NCI-H345 (cell line): Measurements from ENCODE around the gene NT5C1B.

ENCODE experiments used
- DNase-seq: peaks from one replicate; lab custom pipeline; 2025; lab: John Stamatoyannopoulos, UW

The NT5C1B gene

DNA sequence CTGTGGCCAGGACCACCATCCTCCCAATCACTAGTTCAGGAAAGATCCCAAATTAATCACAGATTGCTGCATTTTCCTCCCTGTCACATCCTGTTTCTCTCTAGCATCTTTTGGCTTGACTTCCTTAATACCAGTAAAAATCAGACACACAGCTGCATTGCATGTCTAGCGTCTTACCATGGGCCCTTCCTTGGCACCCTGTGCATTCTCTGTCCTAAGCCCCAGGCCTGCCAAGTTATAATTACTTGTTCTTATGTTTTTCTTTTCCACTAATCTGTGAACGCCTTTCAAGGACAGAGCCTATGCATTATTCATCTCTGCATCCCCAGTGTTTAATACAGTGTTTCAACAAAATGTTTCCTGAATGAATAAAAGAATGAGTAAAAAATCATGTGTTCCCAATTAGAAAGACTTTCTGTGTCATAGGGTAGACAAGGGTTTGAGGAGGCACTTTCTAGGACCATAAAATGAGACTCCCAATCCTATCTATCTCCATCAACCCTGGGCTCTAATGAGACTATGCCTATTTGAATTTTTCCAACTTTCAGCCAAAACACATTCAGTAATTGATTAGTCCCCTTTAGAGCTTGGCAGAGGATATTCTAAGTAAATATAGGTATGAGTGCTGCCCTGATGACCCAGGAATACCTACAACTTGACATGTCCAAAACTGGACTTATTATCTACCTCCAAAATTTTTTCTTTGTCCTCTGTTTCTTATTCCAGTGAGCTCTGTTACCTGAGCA is 10.3 kb upstream of the NT5C1B start:
- DNase-seq, result no peak

DNA sequence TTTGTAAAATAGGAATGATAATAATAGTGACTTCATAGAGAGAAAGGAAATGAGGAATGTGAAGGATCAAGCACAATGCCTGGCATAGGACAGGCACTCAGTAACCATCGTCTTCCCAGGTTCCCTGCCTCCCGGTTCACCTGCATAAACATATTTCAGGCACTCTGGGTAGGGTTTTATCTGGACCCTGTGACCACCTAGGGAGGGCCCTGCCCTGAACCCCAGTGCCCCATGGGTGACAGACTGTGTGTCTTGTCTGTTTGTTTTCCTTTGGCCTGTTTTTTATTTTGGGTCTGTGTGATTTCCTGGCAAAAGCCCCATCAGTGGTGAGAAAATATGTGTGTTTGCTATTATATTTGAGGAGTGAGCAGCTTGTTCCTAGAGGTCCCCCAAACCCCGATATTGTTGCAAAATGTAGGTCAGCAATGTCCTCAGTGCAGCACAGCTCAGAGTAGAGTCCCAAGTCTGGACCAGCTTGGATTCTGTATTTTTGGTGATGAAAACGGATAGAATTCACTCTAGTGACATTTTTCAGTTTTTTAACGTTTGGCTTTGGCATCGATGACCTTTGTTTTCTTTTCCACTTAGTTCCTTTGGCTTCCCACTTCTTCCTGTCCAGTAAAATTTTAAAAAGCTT is 9.6 kb upstream of the NT5C1B start:
- no peak for DNase-seq

DNA sequence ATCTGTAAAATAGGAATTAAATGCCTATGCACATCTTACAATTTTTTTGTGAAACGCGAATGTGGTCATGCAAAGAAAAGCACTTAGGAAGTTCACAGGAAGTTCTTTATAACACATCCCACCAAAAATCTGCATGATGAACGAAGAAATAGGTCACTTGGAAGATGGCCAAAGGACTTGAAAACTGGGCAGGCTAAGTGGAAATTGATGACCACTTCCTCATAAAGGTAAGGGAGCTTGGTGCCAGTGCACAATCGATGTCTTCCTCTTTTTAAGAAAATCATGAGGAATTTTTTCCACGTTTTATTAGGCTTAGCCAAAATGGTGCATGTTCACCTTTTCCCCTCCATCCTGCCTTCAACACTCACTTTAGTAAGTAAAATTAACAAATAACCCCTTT is 8.2 kb upstream of the NT5C1B start:
- DNase-seq, result no peak

DNA sequence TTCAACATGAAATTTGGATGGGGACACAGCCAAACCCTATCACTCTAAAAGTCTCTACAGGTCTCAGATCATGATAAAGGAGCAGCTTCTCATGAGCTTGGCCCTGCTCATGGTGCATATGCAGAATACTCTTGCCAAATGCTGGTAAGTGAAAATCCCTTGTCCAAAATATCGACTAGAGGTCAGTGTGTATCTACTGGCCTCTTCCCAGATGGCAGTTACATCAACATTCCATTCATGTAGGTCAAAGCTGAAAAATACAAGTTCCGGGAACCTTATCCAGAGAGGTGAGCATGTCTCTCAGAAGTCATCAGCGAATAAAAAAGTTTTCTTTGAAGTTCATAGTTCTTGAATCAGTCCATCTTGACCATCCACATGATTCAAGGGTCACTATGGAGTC is 7.6 kb upstream of the NT5C1B start:
- no peak for DNase-seq

DNA sequence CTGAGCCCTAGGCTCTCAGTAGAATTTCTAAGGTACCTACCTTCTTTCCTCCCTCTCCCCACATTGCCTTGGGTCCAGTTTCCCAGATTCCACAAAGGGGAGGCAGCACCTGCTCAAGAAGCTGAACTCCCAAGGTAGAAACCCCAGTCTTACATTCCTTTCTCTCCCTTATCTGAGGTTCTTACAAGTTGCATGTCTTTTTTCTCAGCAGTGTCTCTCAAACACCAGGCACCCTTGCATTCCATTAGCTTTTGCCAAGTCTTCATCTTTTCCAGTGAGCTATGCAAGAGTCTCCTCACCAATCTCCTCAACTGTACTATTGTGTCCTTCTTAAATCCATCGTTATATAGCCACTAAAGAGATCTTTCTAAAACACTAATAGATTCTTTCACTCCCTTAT is 4.1 kb upstream of the NT5C1B start:
- no peak for DNase-seq

DNA sequence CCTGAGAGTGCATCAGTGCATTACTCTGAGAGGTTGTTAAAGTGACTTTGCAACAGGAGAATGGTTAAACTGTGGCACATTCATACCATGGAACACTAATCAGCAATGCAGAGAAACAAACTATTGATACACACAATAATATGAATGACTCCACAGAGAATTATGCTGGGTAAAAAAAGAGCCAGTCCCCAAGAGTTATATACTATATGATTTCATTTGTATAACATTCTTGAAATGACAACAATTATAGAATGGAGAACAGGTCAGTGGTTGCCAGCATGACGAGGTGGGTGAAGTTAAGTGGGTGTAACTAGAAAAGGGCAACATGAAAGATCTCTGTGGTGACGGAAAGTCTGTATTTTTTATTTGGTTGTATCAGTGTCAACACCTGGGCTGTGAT is 3.0 kb upstream of the NT5C1B start:
- DNase-seq, result no peak

DNA sequence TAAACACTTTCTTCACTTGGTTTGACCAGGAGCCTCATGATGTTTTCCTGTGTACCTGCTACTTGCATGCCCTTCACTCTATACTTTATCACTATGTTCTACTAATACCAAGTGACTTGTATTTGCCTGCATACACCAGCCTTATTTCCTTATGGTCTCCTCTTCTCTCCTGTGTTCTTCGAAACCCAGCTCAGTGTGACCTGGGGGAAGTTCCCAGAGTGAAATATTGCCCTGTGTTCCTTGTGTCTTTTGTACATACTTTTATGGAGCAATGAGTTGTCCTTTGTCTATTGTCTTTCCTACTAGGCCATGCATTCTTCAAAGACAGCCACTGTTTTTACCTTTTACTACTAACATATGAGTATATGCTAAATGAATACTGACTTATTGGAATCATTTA is 567 bp downstream of the NT5C1B start:
- no peak for DNase-seq

DNA sequence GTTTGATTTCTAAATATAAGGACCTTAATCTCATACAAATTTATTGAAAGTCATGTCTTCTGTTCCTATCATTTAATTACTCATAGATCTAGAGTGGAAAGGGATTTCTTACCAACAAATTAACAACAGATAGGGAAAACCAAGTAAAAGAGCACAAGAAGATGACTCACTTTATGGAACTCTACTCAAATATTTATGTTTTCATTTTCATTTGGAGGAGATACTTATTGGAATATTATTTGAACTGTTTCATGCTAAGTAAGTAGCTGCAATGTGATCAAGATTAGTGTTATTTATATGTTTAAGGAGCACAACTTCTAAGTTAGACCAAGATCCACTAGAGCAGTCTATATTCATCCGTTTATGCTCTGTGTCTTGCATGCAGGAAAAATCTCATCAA is 1.3 kb downstream of the NT5C1B start:
- no peak for DNase-seq

DNA sequence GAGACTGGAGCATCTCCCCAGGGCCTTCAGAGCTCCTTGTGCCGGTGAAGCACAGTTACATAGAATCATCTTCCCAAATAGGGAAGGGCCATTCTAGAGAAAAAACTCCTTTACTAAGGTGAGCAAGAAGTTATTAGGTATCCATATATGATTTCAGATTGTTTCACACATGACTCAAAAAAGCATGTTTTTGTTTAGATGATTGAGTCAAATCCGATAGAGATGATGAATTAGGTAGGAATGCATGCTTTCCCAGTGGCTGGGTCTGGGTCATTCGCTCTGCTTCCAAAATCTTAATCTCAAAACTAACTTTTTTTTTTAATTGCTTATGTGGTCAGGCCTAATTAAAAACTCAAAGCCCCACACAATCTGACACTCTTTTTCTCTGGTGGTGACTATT is 3.8 kb downstream of the NT5C1B start:
- no peak for DNase-seq

DNA sequence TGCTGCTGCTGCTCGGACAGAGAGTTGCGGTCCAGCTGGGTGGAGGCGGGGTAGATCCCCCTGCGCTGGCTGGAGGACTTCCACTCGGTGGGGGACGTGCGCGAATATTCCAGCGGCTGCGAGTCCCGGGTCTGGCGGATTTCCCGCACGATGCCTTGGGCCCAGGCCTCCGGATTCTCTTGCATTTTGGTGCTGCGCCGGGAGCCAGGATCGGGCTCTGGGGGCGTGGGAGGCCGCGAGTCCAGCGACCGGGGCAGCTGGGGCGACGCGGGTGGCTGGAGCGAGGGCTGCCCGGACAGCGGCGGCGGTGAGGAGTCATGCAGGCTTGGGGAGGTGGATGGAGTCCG is 4.8 kb downstream of the NT5C1B start:
- no peak for DNase-seq

DNA sequence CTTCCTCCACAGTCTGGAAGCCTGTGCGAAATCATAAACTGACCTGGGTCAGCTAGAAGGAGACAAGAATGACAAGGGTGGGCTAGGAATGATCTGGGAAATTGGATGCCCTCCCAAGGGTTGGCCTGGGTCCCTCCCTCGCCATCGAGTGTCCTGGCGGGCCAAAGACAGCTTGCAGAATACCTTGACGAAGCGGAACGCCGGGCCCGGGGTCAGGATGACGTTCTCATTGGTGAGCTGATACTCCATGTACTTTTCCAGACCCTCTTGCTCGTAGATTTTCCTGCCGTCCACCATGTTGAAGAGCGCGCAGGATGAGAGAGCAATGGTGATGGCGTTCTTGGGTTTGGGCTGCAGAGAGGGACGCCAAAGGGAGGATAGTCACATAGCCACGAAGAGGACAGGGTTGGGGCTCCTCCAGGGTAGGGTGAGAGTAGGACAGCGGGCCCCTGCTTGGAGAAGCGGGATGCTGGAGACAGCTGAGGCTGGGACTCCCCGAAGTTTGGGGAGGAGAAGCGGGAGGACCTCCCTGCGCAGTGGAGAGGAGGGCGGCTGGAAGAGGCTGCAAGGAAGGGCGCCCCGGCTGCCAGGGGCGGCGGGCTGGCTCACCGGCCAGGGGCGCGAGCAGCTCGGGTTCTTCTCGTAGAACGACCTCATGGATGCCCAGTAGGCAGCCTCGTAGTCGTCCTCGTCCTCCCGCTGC is 5.3 kb downstream of the NT5C1B start:
- DNase-seq, result no peak

DNA sequence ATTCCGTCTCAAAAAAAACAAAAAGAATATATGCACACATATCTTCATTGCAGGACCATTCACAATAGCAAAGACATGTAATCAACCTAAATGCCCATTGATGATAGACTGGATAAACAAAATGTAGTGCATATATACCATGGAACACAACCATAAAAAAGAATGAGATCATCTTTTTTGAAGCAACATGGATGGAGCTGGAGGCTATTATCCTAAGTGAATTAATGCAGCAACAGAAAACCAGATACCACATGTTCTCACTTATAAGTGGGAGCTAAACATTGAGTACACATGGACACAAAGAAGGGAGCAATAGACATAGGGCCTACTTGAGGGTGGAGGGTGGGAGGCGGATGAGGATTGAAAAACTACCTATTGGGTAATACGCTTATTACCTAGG is 8.8 kb downstream of the NT5C1B start:
- no peak for DNase-seq

DNA sequence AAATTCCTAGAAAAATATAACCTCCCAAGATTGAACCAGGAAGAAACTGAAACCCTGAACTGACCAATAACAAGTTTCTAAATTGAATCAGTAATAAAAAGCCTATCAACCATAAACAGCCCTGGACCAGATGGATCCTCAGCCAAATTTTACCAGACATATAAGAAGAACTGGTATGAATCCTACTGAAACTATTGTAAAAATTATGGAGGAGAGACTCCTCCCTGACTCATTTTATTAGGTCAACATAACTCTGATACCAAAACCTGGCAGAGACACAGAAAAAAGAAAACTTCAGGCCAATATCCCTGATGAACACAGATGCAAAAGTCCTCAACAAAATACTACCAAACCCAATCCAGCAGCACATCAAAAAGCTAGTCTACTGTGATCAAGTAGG is 11.3 kb downstream of the NT5C1B start:
- DNase-seq, result no peak

DNA sequence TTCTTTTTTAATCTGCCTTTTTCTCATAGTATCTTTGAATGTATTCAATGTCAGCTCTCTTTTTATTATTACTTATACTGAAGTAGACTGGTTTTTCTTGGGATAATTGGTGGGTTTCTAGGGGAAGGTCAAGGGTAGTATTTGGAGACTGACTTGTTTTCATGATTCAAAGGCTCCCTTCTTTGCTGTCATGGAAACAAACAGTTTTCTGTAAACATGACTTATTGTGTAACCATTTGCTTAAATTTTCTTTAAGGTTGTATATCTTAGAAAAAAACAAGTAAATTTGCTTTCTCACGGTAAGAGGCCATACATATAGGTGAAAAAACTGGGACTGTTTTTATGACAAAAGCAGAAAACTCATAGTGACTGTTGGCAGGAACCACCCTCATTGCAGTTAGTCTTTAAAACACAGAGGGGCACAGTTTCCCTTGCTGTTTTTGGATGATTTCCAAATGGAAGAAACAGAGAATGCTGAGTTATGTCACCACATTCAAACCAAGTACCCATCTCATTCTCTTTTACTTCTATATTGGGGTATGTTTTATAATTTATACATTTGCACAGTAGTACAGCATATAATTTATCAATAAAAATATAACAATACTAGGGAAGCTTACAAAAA is 23.1 kb downstream of the NT5C1B start:
- DNase-seq, result no peak

DNA sequence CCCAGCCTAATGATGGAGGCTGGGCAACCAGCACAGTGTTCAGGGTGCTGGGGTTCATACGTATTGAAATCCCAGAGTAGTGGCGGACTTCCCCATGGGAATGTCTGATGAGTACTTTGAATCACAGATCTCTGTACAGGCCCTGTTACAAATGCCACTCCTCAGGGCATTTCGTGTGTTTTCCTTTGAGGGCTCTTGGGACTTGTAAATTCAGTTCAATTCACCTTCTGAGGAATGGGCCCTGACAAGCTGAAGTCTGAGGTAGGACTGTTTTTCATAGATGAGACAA is 28.6 kb downstream of the NT5C1B start:
- no peak for DNase-seq

DNA sequence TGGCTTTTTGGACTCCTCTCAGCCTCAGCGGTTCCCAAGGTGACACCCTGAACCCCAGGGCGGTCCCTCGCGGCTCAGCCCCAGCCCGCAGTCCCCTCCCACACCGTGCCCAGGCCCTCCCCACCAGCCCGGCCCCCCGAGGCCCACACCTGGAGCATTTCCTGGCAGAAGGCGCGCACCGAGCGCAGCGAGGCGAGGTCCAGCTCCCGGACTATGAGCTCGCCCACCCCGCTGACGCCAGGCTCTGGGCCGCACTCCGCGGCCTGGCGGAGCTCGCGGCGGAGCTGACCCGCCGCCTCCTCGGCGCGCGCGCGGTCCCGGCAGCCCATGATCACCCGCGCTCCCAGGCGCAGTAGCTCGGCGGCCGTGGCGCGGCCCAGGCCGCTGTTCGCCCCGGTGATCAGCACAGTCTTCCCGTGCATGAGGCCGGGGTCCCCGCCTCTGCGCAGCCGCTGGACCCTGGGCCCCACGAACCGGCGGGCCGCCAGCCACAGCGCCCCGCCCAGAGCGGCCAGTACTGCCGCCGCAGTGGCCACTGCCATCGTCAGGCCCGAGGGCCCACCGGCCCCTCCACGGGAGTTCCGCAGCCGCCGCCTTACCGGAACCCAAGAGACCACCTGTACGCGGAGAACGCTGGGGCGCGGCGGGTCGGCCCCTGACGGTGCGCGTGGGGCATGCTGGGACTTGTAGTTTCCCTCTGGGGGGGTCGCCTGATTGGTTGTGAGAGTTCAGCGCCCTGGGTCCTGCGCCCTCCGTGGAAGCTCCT is 29.2 kb downstream of the NT5C1B start, which contains the start of gene RDH14:
TSS of gene RDH14 (minus strand) at position 623 of the 766 bp plus-strand sequence. CDS start at position 542, 81 bp downstream.
- DNase-seq, result peak; percentile 95

DNA sequence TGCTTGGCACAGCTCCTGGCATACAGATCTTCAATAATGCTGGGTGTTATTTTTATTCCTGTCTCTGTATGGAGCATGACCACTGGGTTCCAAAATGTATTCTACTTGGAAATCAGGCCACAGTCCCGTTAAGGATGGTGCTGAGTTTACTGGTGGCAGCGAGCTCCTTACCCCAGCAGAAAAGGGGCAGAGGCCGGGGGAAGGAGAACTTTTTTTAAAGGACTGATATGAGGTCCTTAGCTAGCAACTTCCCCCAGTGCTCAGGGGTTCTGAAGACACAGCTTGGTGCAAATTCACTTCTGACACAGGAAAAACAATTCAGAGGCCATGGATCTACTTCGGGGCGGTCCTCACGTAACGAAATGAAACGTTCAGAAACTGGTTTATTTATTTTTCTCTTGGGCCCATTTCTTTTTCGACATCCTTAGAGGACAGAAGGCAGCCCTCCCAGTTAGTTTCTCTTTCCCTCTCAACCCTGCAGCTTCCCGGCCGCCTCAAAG is 29.8 kb downstream of the NT5C1B start:
- DNase-seq, result no peak

DNA sequence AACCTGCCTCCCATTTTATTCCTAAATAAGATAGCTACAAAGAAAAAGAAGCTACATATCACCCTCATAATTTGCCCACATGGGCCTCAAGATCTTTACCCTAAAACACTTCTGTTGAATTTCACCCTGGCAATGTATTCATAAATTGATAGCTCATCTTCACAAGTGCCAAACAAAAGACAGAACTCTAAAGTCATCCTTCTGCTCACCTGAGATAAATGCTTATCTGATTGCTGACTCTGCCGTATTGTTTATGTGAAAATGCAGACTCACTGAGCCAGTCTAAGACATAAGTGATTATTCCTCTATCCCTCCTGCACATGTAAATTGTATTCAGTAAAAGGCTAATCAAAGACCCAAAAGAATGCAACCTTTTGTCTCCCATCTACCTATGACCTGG is 30.9 kb downstream of the NT5C1B start:
- no peak for DNase-seq

DNA sequence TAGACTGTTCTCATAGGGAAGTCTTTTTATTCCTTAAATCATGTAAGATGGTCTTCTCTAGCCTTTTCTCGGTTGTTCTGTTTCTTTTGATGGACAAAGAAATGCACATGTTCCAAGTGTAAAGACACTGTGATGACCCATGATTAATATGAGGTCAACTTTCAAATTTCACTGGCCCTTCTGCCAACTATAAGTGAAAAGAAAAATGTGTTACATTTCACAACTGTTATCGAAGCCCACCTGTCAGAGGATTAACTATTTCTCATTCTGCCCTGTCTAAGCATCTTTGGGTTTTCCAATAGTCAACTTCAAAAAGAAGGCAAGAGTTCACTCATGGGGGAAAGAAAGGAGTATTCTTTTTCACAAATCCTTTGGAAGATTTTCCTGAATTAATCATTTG is 32.2 kb downstream of the NT5C1B start:
- DNase-seq, result no peak

DNA sequence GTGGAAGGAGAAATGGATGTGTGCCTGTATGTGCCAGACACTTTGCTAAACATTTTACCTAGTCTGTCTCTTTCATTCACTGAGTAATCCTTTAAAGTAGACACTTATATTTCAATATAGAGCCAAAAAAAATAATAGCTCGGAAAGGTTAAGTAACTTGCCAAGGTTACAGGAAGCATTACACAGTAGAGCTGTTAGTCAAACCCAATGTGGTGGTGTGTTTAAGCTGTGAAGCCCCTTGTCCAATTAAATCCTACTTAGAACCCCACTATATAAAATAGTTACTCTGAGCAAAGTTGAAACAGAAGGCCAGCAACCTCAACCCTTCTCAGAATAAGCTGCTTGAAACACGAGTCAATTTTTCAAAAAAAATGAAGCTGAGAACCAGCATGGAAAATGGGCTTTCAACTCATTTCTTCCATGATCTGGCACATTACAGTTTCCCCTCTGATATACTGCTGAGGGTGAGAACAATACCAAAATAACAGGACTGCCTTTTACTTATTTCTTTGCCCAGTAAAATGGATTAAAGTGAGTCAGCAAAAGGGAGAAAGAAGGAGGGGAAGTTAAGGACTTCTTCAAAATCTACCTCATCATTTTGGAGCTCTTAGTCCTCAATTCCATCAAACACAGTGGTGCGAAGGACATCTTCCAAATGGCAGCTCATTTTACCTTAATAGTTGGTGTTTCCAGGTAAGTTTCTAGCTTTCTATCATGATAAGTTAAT is 36.9 kb downstream of the NT5C1B start:
- DNase-seq, result no peak

DNA sequence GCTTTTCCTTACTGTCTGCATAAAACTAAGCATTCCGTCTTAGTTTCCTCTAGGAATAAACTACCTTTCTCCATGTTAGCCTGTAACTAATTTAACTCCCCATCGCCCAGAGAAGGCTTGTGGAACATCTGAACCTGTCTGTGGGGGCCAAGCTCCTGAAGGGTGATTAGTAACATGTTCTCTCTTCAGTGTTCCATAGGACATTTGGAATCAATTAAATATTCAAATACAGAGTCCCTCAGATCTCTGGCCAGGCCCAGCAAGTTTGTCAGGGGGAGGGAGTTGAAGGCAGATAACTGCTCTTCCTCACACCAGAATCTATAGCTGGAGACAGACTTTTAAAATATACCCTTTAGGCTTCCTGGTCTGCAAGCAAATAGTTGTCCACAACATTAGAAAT is 37.7 kb downstream of the NT5C1B start:
- no peak for DNase-seq

DNA sequence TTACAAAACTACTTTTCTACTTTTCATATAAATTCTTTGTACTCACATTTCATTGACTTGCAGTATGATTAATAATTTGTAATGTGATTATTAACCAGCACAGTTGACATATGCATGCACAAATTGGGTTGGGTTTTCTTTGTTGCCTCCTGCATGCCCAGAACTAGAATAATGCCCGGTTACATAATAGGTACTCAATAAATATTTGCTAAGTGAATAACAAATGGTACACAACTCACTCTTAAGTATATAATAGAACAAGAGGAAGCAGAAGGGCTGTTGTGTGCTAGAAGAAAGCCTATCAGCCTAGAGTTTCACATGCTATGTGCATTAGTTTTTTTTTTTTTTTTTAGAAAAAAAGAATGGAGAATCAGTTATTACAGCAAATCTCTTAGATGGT is 38.2 kb downstream of the NT5C1B start:
- DNase-seq, result no peak
